ENCODE results near the gene CNTN5.

DNA sequence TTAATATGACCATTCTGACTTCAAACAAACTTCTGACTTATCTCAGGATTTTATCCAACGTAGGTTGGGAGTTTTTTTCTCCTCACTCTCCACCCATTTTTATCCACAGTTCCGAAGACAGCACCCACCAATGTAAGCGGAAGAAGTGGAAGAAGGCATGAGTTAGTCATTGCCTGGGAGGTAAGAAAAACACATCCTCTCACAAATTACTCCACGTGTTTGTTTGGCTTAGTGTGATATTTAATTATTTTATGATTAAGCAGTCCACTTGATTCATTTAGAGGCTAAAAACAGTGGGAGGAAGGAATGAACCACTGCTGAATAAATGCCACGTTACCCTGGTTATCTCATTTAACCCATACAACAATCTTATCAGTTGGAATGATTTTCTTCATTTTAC lies 1276.8 kb downstream of the CNTN5 start:
- TF ChIP-seq, protein P1, sequence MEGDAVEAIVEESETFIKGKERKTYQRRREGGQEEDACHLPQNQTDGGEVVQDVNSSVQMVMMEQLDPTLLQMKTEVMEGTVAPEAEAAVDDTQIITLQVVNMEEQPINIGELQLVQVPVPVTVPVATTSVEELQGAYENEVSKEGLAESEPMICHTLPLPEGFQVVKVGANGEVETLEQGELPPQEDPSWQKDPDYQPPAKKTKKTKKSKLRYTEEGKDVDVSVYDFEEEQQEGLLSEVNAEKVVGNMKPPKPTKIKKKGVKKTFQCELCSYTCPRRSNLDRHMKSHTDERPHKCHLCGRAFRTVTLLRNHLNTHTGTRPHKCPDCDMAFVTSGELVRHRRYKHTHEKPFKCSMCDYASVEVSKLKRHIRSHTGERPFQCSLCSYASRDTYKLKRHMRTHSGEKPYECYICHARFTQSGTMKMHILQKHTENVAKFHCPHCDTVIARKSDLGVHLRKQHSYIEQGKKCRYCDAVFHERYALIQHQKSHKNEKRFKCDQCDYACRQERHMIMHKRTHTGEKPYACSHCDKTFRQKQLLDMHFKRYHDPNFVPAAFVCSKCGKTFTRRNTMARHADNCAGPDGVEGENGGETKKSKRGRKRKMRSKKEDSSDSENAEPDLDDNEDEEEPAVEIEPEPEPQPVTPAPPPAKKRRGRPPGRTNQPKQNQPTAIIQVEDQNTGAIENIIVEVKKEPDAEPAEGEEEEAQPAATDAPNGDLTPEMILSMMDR (IDR thresholded peaks at IDR 0.05), result no peak
- no peak for TF ChIP-seq POLR2AphosphoS5 (IDR thresholded peaks at IDR 0.05)
- no peak for TF ChIP-seq POLR2A (IDR thresholded peaks at IDR 0.05)

Measured in upper lobe of left lung (tissue), 4 donors.